GM12875 (cell line): ENCODE results near the gene PTH.

ENCODE experiments used
- H3K4me3 ChIP-seq: one replicate; pipeline ENCODE4 v1.5.1; 2011; ENCODE audit warnings: low read depth, low read length, control low read depth
- CTCF ChIP-seq: IDR thresholded peaks from 2 replicates; pipeline ENCODE4 v1.5.1; 2011; ENCODE audit warnings: low read depth, mild to moderate bottlenecking, control low read depth, inconsistent platforms, low read length, moderate library complexity, borderline replicate concordance; ENCODE audit not compliant: insufficient read depth

Gene PTH

GRCh38 chr11:13468750-13469149 is 27.0 kb downstream of the PTH start:
- TF ChIP-seq CTCF, result no peak
- no peak overlapping the region for H3K4me3 ChIP-seq

DNA sequence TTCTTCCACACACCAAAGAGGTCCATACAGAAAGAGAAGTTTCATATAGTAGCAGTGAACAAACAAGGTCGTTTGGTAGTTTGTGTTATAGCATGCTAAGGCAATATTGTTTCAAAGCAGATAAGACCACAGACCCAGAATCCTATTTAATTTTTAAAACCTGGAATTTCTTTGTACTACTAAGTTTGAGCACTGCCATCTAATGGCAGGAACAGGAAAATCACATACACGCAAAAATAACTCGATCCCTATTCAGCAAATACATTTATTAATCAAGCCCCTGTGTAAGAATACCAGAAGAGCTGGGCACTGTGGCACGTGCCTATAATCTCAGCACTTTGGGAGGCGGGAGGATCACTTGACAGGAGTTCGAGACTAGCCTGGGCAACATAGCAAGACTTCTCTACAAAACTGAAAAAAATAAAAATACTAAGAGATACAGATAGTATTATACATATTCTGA is 29.9 kb downstream of the PTH start:
- peak; percentile 35; the same call in 1 of the 2 replicates for TF ChIP-seq CTCF

GRCh38 chr11:13463779-13464290 is 32.0 kb downstream of the PTH start:
- no peak for TF ChIP-seq CTCF
- peak overlapping the region; percentile 66 for H3K4me3 ChIP-seq

More for the DNA sequence above, 29.9 kb downstream of the PTH start:
- no peak overlapping the region for H3K4me3 ChIP-seq

- H3K4me3 ChIP-seq, result peak within 1 kb of the TSS; percentile 66
- TF ChIP-seq CTCF, result no peak
Observed at GRCh38 chr11:13462901-13463778, 32.7 kb downstream of the PTH start, which contains the start of gene BTBD10. Gene BTBD10 (minus strand): TSS chr11:13463222. CDS start chr11:13445124, 18,098 bp downstream.

DNA sequence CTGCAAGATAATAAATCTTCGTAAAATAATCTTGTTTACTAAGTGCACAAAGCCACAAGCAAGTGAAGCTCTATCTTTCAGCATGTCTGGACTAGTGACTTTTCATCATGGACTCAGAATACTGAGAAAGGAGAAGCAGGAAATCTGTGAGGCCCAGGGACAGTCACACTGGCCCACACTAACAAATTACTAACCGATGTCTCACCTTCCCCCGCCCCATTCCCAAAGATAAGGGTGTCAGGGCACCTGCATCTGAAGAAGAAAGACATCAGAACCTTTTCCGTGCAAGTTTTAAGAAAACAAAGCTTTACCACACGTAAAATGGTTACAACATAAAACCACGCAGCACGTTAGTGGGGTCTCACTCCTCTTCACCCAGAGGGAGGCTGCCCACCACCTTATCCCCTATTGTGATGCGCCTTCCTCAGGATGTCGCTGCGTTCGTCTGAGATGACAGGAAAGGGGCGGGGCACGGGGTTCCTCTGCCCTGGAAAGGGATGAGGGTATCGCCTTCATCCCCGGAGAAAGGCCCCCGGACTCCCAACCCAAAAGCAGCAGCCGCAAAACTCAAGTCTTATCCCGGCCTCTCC is 33.4 kb downstream of the PTH start:
- TF ChIP-seq CTCF, result no peak
- H3K4me3 ChIP-seq, result peak overlapping the region; percentile 66

GRCh38 chr11:13461291-13461690 is 34.5 kb downstream of the PTH start:
- no peak overlapping the region for H3K4me3 ChIP-seq

More at GRCh38 chr11:13461291-13461690, 34.5 kb downstream of the PTH start:
- no peak for TF ChIP-seq CTCF
